SK-N-SH (cell line): ENCODE results near the gene SPATA32. TPM values are rescaled to one million over a fixed set of nuclear protein-coding genes. Genes with fewer than 3 reads are reported as not detected.

Experiments used
- CTCF ChIA-PET: fragments of 300-600, 350-600 bp; formaldehyde crosslinking; extraction: SDS; loops from one replicate; lab custom pipeline; 2021; lab: Yijun Ruan, JAX
- POLR2A ChIA-PET: fragments of 350-600 bp; sonication (Branson Sonifier 250); formaldehyde crosslinking; extraction: SDS; loops from one replicate; lab custom pipeline; 2020; ENCODE audit warnings: antibody characterized with exemption, inconsistent platforms; lab: Yijun Ruan, JAX
- DNase-seq: peaks from one replicate; pipeline ENCODE4 v3.0.0; 2012
- H2AFZ ChIP-seq: fragments of 200-600 bp; sonication (generic); 2 replicates; pipeline ENCODE4 v1.8.1; 2016; ENCODE audit warnings: antibody characterized with exemption, mild to moderate bottlenecking, low read depth
- H3F3A ChIP-seq: fragments of 200-600 bp; sonication (generic); replicated peaks from 2 replicates; pipeline ENCODE3; 2016; ENCODE audit warnings: antibody characterized with exemption, mild to moderate bottlenecking; ENCODE audit not compliant: insufficient read depth
- H3K27ac ChIP-seq, 2 experiments: fragments of 200-500 bp in 1 of 2; fragments of 200-600 bp in 1 of 2; sonication (Bioruptor generic) in 1 of 2; sonication (generic), shearing (Covaris generic) in 1 of 2; 2 replicates each; pipeline versions ENCODE4 v1.5.1 to v1.6.1; 2014 to 2016; ENCODE audit warnings: low read depth in 2 of 2, inconsistent platforms in 1 of 2, low read length in 1 of 2, mild to moderate bottlenecking in 1 of 2, mixed read lengths in 1 of 2
- H3K27me3 ChIP-seq: fragments of 200-600 bp; sonication (generic), shearing (Covaris generic); 2 replicates; pipeline ENCODE4 v1.6.1; 2016; ENCODE audit warnings: mixed run types; ENCODE audit not compliant: insufficient read depth
- H3K36me3 ChIP-seq, 2 experiments: fragments of 200-500 bp in 1 of 2; fragments of 200-600 bp in 1 of 2; sonication (Bioruptor generic) in 1 of 2; sonication (generic) in 1 of 2; replicated peaks in 1 of 2; 2 replicates each; pipeline versions ENCODE3 to v1.5.1; 2014 to 2016; ENCODE audit warnings: low read length in 1 of 2, mild to moderate bottlenecking in 1 of 2; ENCODE audit not compliant: insufficient read depth in 2 of 2, control insufficient read depth in 1 of 2
- H3K4me1 ChIP-seq, 2 experiments: fragments of 200-500 bp in 1 of 2; fragments of 200-600 bp in 1 of 2; sonication (Bioruptor generic) in 1 of 2; sonication (generic), shearing (Covaris generic) in 1 of 2; 2 replicates each; pipeline versions ENCODE4 v1.5.1 to v1.6.1; 2014 to 2016; ENCODE audit warnings: low read depth in 1 of 2, low read length in 1 of 2, mixed run types in 1 of 2; ENCODE audit not compliant: insufficient read depth in 2 of 2, control insufficient read depth in 1 of 2
- H3K4me2 ChIP-seq: fragments of 200-600 bp; sonication (generic), shearing (Covaris generic); 2 replicates; pipeline ENCODE4 v1.6.1; 2017; ENCODE audit warnings: mixed run types
- H3K4me3 ChIP-seq, 2 experiments: fragments of 200-500 bp in 1 of 2; fragments of 200-600 bp in 1 of 2; sonication (Bioruptor generic) in 1 of 2; sonication (generic), shearing (Covaris generic) in 1 of 2; 2 replicates each; pipeline versions ENCODE4 v1.5.1 to v1.8.1; 2014 to 2016; ENCODE audit warnings: low read depth in 2 of 2, inconsistent platforms in 1 of 2, low read length in 1 of 2, mild to moderate bottlenecking in 1 of 2, mixed read lengths in 1 of 2, moderate library complexity in 1 of 2
- H3K79me2 ChIP-seq: fragments of 200-600 bp; sonication (generic); 2 replicates; pipeline ENCODE4 v1.8.1; 2017; ENCODE audit warnings: mild to moderate bottlenecking; ENCODE audit not compliant: insufficient read depth
- H3K9ac ChIP-seq: fragments of 200-600 bp; sonication (generic); 2 replicates; pipeline ENCODE4 v1.6.1; 2017; ENCODE audit warnings: mixed run types
- H3K9me2 ChIP-seq: fragments of 200-600 bp; sonication (generic); 2 replicates; pipeline ENCODE4 v1.6.1; 2017; ENCODE audit warnings: mixed run types
- H3K9me3 ChIP-seq: fragments of 200-600 bp; sonication (generic); 2 replicates; pipeline ENCODE4 v1.6.1; 2017; ENCODE audit warnings: mixed run types, mild to moderate bottlenecking, moderate library complexity
- H4K20me1 ChIP-seq: fragments of 200-600 bp; sonication (generic); 2 replicates; pipeline ENCODE4 v1.6.1; 2017; ENCODE audit warnings: mild to moderate bottlenecking, mixed run types; ENCODE audit not compliant: insufficient read depth
- IRF3 ChIP-seq: fragments of 150-350 bp; IDR thresholded peaks from 2 replicates; pipeline ENCODE4 v1.6.1; 2016; ENCODE audit warnings: mild to moderate bottlenecking, low read depth, low read length
- JUND ChIP-seq: IDR thresholded peaks from 2 replicates; pipeline ENCODE4 v1.4.0; 2012
- PBX3 ChIP-seq: IDR thresholded peaks from 2 replicates; pipeline ENCODE4; 2012
- POLR2AphosphoS5 ChIP-seq: IDR thresholded peaks from 2 replicates; pipeline ENCODE4 v1.6.1; 2012; ENCODE audit warnings: low read depth, low read length
- REST ChIP-seq: IDR thresholded peaks from 2 replicates; pipeline ENCODE4 v1.6.1; 2012; ENCODE audit warnings: mild to moderate bottlenecking, low read depth, low read length, moderate library complexity
- SIN3A ChIP-seq: IDR thresholded peaks from 2 replicates; pipeline ENCODE4 v1.6.1; 2012; ENCODE audit warnings: low read depth, mild to moderate bottlenecking, low read length, moderate library complexity, borderline replicate concordance
- TEAD4 ChIP-seq: IDR thresholded peaks from 2 replicates; pipeline ENCODE4 v1.4.0; 2012; ENCODE audit warnings: mild to moderate bottlenecking, borderline replicate concordance; ENCODE audit not compliant: insufficient read depth
- USF2 ChIP-seq: fragments of 150-350 bp; IDR thresholded peaks from 2 replicates; pipeline ENCODE4 v1.6.1; 2017; ENCODE audit warnings: antibody characterized with exemption, low read length, low read depth, borderline replicate concordance
- WGBS: methylation state at CpG from one replicate; pipeline ENCODE4 v1.1.6; 2017; ENCODE audit warnings: low lambda C conversion rate; 5-methylcytosine and 5-hydroxymethylcytosine counted together
- polyA plus RNA-seq, 3 experiments: library from polyadenylated mRNA; depleted of rRNA; stranded (reverse); fragments of >200 nt; gene quantifications; 2 replicates each; pipeline ENCODE4 v1.2.3, GENCODE V29; 2012

Gene SPATA32
- polyA plus RNA-seq, 1 of the 3 experiments (the other 2 are of a cell fraction) = not detected

- TF ChIP-seq REST (no peak), JUND (no peak), SIN3A (no peak), PBX3 (no peak)
Measured at GRCh38 chr17:45226576-45226975, 35.3 kb downstream of the SPATA32 start (continued).

- TF ChIP-seq USF2 (no peak), POLR2AphosphoS5 (no peak), IRF3 (no peak), TEAD4 (no peak)
- no peaks in the 10 kb centered on the region for H3K9me2 ChIP-seq
- peaks cover 2% of the 10 kb centered on the region for H3F3A ChIP-seq
- H3K4me2 ChIP-seq = no peak overlapping the region
- H3K4me3 ChIP-seq = no peak overlapping the region
- H3K9me3 ChIP-seq = no peaks in the 10 kb centered on the region
- DNase-seq = no peak
- no peak overlapping the region for H3K27ac ChIP-seq
- ChIA-PET CTCF (interaction anchor here (0.8 to 16.2 kb wide), 10 partner anchors 13 to 602 kb away, joined by 3 to 260 read pairs (median 4); partner anchors contain the start of genes ACBD4 and HEXIM2), POLR2A (no interaction called here)
- H3K4me1 ChIP-seq = peaks cover 3 to 35% of the 10 kb centered on the region in 2 experiments; a peak in 2 of 4 replicates
- H2AFZ ChIP-seq = 0 out of 2 replicates have a peak overlapping the region, but pooled peaks have one; percentile 16
- no peaks in the 10 kb centered on the region for H3K36me3 ChIP-seq
- 84% methylated on average over 11 of the region's 11 CpGs for WGBS
- no peaks in the 10 kb centered on the region for H4K20me1 ChIP-seq
- H3K27me3 ChIP-seq = no peaks in the 10 kb centered on the region
- H3K9ac ChIP-seq = no peak overlapping the region
- no peaks in the 10 kb centered on the region for H3K79me2 ChIP-seq
Measured at GRCh38 chr17:45225964-45226530, 35.8 kb downstream of the SPATA32 start.
